K562 (cell line): Measurements from ENCODE around the gene FNBP1. TPM values are rescaled to one million over a fixed set of nuclear protein-coding genes. Genes with fewer than 3 reads are reported as not detected.

Experiments
- CC2D1A ChIP-seq: fragments of 450-650 bp; IDR thresholded peaks from 2 replicates; pipeline ENCODE4 v1.6.1; 2017; ENCODE audit warnings: mild to moderate bottlenecking
- CREM ChIP-seq: IDR thresholded peaks from 2 replicates; pipeline ENCODE4 v1.6.1; 2014; ENCODE audit warnings: antibody characterized with exemption, low read depth
- ESRRA ChIP-seq: fragments of 450-650 bp; IDR thresholded peaks from 2 replicates; pipeline ENCODE4 v1.6.1; 2014; ENCODE audit warnings: low read depth, mild to moderate bottlenecking, moderate library complexity, borderline replicate concordance
- FOXP1 ChIP-seq: sonication (generic); formaldehyde crosslinking; IDR thresholded peaks from 2 replicates; pipeline ENCODE4 v1.8.0; 2022; ENCODE audit warnings: mild to moderate bottlenecking, missing genetic modification reagents
- GTF2F1 ChIP-seq: IDR thresholded peaks from 2 replicates; pipeline ENCODE4 v1.6.1; 2011; ENCODE audit warnings: low read depth, low read length, improper control_type of control experiment
- KAT2B ChIP-seq: IDR thresholded peaks from one replicate; pipeline ENCODE4 v1.6.1; 2012; ENCODE audit warnings: low read depth, mild to moderate bottlenecking, control low read depth, inconsistent platforms, low read length, moderate library complexity
- POLR2G ChIP-seq: fragments of 200-400 bp; formaldehyde crosslinking; IDR thresholded peaks from 2 replicates; pipeline ENCODE4 v1.6.1; 2017; ENCODE audit warnings: low read depth, mild to moderate bottlenecking, antibody characterized with exemption, low read length, moderate library complexity
- PTRF ChIP-seq: fragments of 450-650 bp; IDR thresholded peaks from 2 replicates; pipeline ENCODE4 v1.6.1; 2016; ENCODE audit warnings: mild to moderate bottlenecking, missing genetic modification characterization, missing compliant biosample characterization
- RBBP5 ChIP-seq: fragments of 200-600 bp; sonication (generic); IDR thresholded peaks from 2 replicates; pipeline ENCODE4 v1.6.1; 2012; ENCODE audit warnings: borderline replicate concordance, mild to moderate bottlenecking, low read length, control low read depth, inconsistent platforms; ENCODE audit not compliant: insufficient read depth, poor library complexity, severe bottlenecking
- RBM25 ChIP-seq: fragments of 200-400 bp; formaldehyde crosslinking; IDR thresholded peaks from 2 replicates; pipeline ENCODE4 v1.6.1; 2018; ENCODE audit warnings: low read length, low read depth, moderate library complexity; ENCODE audit not compliant: severe bottlenecking
- SOX6 ChIP-seq: fragments of 450-650 bp; IDR thresholded peaks from 2 replicates; pipeline ENCODE4 v1.6.1; 2014; ENCODE audit warnings: mild to moderate bottlenecking
- TAL1 ChIP-seq: fragments of 450-650 bp; IDR thresholded peaks from 2 replicates; pipeline ENCODE4 v1.6.1; 2016; ENCODE audit warnings: mild to moderate bottlenecking
- TCF7L2 ChIP-seq: fragments of 150-350 bp; IDR thresholded peaks from 2 replicates; pipeline ENCODE4 v1.6.1; 2016; ENCODE audit warnings: low read depth, mild to moderate bottlenecking, low read length, moderate library complexity
- ZFP36 ChIP-seq: fragments of 150-350 bp; IDR thresholded peaks from 2 replicates; pipeline ENCODE4 v1.6.1; 2018; ENCODE audit warnings: low read length, low read depth; ENCODE audit not compliant: partially characterized antibody
- ZFPM2 ChIP-seq: fragments of 250-450 bp; sonication (Bioruptor Pico); IDR thresholded peaks from 2 replicates; pipeline ENCODE4 v1.5.1; 2022; ENCODE audit warnings: mild to moderate bottlenecking
- ZNF12 ChIP-seq: sonication (generic); formaldehyde crosslinking; IDR thresholded peaks from 2 replicates; pipeline ENCODE4 v1.4.0; 2020; ENCODE audit warnings: mild to moderate bottlenecking, missing genetic modification reagents
- polyA plus RNA-seq, 8 experiments: library from polyadenylated mRNA; depleted of rRNA in 4 of 8; stranded (reverse) in 5 of 8; unstranded in 3 of 8; fragments of >200 nt; fragmentation: Nextera tagmentation in 2 of 8; fragmentation: Illumina TruSeq in 1 of 8; extraction: Ambion mirVana in 2 of 8; extraction: Trizol in 1 of 8; gene quantifications; 2 replicates each; pipeline versions ENCODE4 v1.2.1 to v1.2.3, GENCODE V29; 2011 to 2014; ENCODE audit warnings: inconsistent platforms in 1 of 8, missing spikeins in 1 of 8
- total RNA-seq, 7 experiments: library from RNA; depleted of rRNA in 6 of 7; stranded (reverse); fragments of >200 nt in 6 of 7; fragmentation: Illumina TruSeq in 2 of 7; extraction: Trizol in 2 of 7; gene quantifications; 2 replicates each; pipeline versions ENCODE4 v1.2.1 to v1.2.3, GENCODE V29; 2011 to 2021; ENCODE audit warnings: low replicate concordance in 1 of 7
- TF ChIP-seq, protein P1 (sequence below): fragments of 450-650 bp; formaldehyde crosslinking; IDR thresholded peaks from 2 replicates; pipeline ENCODE4 v1.4.0; 2020; ENCODE audit warnings: mild to moderate bottlenecking, moderate library complexity
- TF ChIP-seq, protein P2 (sequence below): fragments of 450-650 bp; IDR thresholded peaks from 2 replicates; pipeline ENCODE4 v1.6.1; 2016; ENCODE audit warnings: low read depth, mild to moderate bottlenecking, moderate library complexity
- TF ChIP-seq, protein P3 (sequence below): sonication (generic); formaldehyde crosslinking; IDR thresholded peaks from 2 replicates; pipeline ENCODE4 v1.8.0; 2022; ENCODE audit warnings: mild to moderate bottlenecking, low read depth, missing genetic modification reagents
- TF ChIP-seq, protein P4 (sequence below): fragments of 250-450 bp; sonication (Bioruptor Pico); IDR thresholded peaks from 2 replicates; pipeline ENCODE4 v1.4.0; 2020
- TF ChIP-seq, protein P5 (sequence below): fragments of 450-650 bp; formaldehyde crosslinking; IDR thresholded peaks from 2 replicates; pipeline ENCODE4 v1.4.0; 2022; ENCODE audit warnings: mild to moderate bottlenecking, moderate library complexity
- TF ChIP-seq, protein P6 (sequence below): sonication (generic); formaldehyde crosslinking; IDR thresholded peaks from 2 replicates; pipeline ENCODE4 v1.8.0; 2022; ENCODE audit warnings: mild to moderate bottlenecking, missing genetic modification reagents

FNBP1 gene
- total and polyA plus RNA-seq, 9 of the 15 experiments (the other 6 are each of a cell fraction or from before 2014, with no cell fraction given): 1.8 to 14.9 (median 7.6) TPM

DNA sequence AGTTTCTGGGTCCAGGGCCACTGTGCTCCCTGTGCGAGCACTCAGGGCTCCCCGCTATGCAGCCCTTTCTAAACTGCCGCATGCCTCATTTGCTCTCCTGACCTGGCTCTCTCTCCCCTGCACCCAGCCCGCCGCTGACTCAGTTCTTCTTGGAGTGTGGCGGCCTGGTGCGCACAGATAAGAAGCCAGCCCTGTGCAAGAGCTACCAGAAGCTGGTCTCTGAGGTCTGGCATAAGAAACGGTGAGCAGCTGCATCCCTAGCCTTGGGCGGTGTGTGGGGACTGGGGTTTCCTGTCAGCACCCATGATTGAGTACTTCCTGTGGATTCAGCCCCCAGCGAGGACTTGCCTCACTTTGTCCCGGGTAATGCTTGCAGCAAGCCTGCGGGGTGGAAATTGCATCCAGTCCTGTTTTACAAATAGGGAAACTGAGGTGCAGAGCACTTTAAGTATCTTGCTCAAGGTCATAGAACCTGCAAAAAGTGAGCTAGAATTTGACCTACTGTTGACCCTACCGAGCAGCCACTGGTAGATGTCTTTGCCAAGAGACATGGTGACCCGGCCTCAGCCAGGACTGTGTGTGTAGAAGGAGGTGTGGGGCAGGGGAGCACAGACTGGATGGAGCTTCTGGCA, 179.8 kb downstream of the FNBP1 start (continued):
- peak; percentile 20; the same call in 1 of the 2 replicates for TF ChIP-seq GTF2F1
- TF ChIP-seq, protein P1, sequence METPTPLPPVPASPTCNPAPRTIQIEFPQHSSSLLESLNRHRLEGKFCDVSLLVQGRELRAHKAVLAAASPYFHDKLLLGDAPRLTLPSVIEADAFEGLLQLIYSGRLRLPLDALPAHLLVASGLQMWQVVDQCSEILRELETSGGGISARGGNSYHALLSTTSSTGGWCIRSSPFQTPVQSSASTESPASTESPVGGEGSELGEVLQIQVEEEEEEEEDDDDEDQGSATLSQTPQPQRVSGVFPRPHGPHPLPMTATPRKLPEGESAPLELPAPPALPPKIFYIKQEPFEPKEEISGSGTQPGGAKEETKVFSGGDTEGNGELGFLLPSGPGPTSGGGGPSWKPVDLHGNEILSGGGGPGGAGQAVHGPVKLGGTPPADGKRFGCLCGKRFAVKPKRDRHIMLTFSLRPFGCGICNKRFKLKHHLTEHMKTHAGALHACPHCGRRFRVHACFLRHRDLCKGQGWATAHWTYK (CRISPR knock-in tag): peak; percentile 97
- TF ChIP-seq, protein P2, sequence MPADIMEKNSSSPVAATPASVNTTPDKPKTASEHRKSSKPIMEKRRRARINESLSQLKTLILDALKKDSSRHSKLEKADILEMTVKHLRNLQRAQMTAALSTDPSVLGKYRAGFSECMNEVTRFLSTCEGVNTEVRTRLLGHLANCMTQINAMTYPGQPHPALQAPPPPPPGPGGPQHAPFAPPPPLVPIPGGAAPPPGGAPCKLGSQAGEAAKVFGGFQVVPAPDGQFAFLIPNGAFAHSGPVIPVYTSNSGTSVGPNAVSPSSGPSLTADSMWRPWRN: no peak
- TF ChIP-seq, protein P3, sequence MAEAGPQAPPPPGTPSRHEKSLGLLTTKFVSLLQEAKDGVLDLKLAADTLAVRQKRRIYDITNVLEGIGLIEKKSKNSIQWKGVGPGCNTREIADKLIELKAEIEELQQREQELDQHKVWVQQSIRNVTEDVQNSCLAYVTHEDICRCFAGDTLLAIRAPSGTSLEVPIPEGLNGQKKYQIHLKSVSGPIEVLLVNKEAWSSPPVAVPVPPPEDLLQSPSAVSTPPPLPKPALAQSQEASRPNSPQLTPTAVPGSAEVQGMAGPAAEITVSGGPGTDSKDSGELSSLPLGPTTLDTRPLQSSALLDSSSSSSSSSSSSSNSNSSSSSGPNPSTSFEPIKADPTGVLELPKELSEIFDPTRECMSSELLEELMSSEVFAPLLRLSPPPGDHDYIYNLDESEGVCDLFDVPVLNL (CRISPR knock-in tag): no peak
- TF ChIP-seq CREM: no peak
- no peak for TF ChIP-seq ZNF12 (CRISPR knock-in tag)
- TF ChIP-seq TAL1: no peak
- peak; percentile 75 for TF ChIP-seq ZFP36
- no peak for TF ChIP-seq ZFPM2 (CRISPR knock-in tag)
- TF ChIP-seq, protein P4, sequence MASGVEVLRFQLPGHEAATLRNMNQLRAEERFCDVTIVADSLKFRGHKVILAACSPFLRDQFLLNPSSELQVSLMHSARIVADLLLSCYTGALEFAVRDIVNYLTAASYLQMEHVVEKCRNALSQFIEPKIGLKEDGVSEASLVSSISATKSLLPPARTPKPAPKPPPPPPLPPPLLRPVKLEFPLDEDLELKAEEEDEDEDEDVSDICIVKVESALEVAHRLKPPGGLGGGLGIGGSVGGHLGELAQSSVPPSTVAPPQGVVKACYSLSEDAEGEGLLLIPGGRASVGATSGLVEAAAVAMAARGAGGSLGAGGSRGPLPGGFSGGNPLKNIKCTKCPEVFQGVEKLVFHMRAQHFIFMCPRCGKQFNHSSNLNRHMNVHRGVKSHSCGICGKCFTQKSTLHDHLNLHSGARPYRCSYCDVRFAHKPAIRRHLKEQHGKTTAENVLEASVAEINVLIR (CRISPR knock-in tag): peak; percentile 66
- peak; percentile 98 for TF ChIP-seq CC2D1A
- peak; percentile 73 for TF ChIP-seq RBBP5
- TF ChIP-seq TCF7L2: no peak
- TF ChIP-seq, protein P5, sequence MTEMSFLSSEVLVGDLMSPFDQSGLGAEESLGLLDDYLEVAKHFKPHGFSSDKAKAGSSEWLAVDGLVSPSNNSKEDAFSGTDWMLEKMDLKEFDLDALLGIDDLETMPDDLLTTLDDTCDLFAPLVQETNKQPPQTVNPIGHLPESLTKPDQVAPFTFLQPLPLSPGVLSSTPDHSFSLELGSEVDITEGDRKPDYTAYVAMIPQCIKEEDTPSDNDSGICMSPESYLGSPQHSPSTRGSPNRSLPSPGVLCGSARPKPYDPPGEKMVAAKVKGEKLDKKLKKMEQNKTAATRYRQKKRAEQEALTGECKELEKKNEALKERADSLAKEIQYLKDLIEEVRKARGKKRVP (CRISPR knock-in tag): peak; percentile 79
- peak; percentile 80 for TF ChIP-seq POLR2G
- no peak for TF ChIP-seq SOX6
- TF ChIP-seq, protein P6, sequence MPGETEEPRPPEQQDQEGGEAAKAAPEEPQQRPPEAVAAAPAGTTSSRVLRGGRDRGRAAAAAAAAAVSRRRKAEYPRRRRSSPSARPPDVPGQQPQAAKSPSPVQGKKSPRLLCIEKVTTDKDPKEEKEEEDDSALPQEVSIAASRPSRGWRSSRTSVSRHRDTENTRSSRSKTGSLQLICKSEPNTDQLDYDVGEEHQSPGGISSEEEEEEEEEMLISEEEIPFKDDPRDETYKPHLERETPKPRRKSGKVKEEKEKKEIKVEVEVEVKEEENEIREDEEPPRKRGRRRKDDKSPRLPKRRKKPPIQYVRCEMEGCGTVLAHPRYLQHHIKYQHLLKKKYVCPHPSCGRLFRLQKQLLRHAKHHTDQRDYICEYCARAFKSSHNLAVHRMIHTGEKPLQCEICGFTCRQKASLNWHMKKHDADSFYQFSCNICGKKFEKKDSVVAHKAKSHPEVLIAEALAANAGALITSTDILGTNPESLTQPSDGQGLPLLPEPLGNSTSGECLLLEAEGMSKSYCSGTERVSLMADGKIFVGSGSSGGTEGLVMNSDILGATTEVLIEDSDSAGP (CRISPR knock-in tag): no peak
- peak; percentile 98 for TF ChIP-seq FOXP1
- no peak for TF ChIP-seq ESRRA
- no peak for TF ChIP-seq KAT2B
- no peak for TF ChIP-seq RBM25
- TF ChIP-seq PTRF (tag): no peak
